Pancreas (tissue), 10 donors: Measurements from ENCODE around the gene RRP36. TPM values are rescaled to one million over a fixed set of nuclear protein-coding genes. Genes with fewer than 3 reads are reported as not detected.
A peak's percentile ranks its signal among the peaks of the same experiment; 100 is the strongest.

Source experiments
- ATAC-seq, 4 donors: fragments of 200-7000 bp; cut with Tn5 transposase; one replicate each; pipeline versions ENCODE4 v1.8.0 to v1.9.1; 2020; ENCODE audit warnings: mild to moderate bottlenecking in 4 of 4, moderate library complexity in 4 of 4
- DNase-seq, 6 donors: peaks; one replicate each; pipeline ENCODE4 v3.0.0-alpha.2; 2020
- FAIRE-seq: peaks from 2 replicates; lab custom pipeline; 2012; peaks lifted over from hg19 to GRCh38; lab: Jason Lieb, UNC
- H3K27ac ChIP-seq, 4 donors: fragments of 200-600 bp; sonication (generic); 1 replicate in 3 of 4; 2 replicates in 1 of 4; pipeline versions ENCODE4 v1.5.0 to v1.8.0; 2020
- H3K27me3 ChIP-seq, 4 donors: fragments of 200-600 bp; one replicate each; pipeline ENCODE4 v1.8.0; 2021
- H3K36me3 ChIP-seq, 3 donors: fragments of 200-600 bp; sonication (generic) in 1 of 3; one replicate each; pipeline versions ENCODE4 v1.5.0 to v1.8.0; 2020 to 2021
- H3K4me1 ChIP-seq, 3 donors: fragments of 200-600 bp; one replicate each; pipeline ENCODE4 v1.8.0; 2021
- H3K4me3 ChIP-seq, 4 donors: fragments of 200-600 bp; sonication (generic) in 2 of 4; one replicate each; pipeline versions ENCODE4 v1.5.0 to v1.8.0; 2020 to 2021
- H3K9me3 ChIP-seq, 4 donors: fragments of 200-600 bp; one replicate each; pipeline ENCODE4 v1.8.0; 2021
- WGBS, 2 donors: extraction: QIAGEN DNeasy Blood & Tissue Kit; methylation state at CpG; one replicate each; pipeline ENCODE4 v1.1.7; 2013; 5-methylcytosine and 5-hydroxymethylcytosine counted together
- intact Hi-C, 3 donors: fragments of 100-400 bp; cut with DNase I; formaldehyde crosslinking; loops; one replicate each; pipeline versions ENCODE4 v1.11.1 to v1.14.2; 2022
- polyA plus RNA-seq, 2 donors: library from polyadenylated mRNA; stranded (reverse); fragments of 200-250 nt; gene quantifications; one replicate each; pipeline ENCODE4 v1.2.3, GENCODE V29; 2013
- total RNA-seq, 6 donors: library from RNA; stranded (reverse); fragmentation: NEBNext Ultra II Directional in 4 of 6; extraction: Animal tissue kit (Norgen Biotek cat#: 25700) in 4 of 6; gene quantifications; one replicate each; pipeline versions ENCODE4 v1.2.1 to v1.2.4, GENCODE V29; 2021 to 2023
- TF ChIP-seq, protein P1 (sequence below), 4 donors: fragments of 200-600 bp; sonication (generic) in 3 of 4; IDR thresholded peaks; one replicate each; pipeline versions ENCODE4 v1.5.0 to v1.8.0; 2021; ENCODE audit warnings: antibody characterized with exemption in 4 of 4
- donor health status: healthy with polysubstance abuse.
- donor health status: DM: no; HTN: no; CAD: no; lungs with moderate emphysema.
- donor health status: DM: no; HTN: no; CAD: no.
- donor health status: control.
- donor health status: control.
- donor health status: Bipolar disorder and iron deficiency.
- donor health status: DM: yes; HTN: yes; CAD: no.
- donor health status: DM: no; HTN: no; CAD: no.
- donor health status: DM: no; HTN: no; CAD: no.
- donor health status: DM: yes; HTN: yes; CAD: no.

RRP36 gene
- total and polyA plus RNA-seq, 8 donors = 13.2 to 32.9 (median 22.3) TPM

DNA sequence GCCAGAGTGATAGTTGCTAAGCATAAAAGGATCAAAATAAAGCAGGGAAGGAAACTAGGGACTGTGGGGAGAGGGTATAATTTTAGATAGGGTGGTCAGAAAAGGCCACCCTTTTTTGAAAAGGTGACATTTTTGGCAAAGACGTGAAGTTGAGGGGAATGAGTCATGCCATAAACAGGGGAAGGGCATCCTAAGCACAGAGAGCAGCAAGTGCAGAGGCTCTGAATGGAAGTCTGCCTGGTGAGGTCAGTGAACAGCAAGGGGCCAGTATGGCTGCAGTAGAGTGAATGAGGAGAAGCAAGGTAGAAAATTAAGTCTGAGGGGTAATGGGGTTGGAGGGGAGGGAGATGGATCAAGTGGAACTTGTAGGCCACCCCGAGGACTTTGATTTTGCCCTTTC lies 40.4 kb downstream of the RRP36 start:
- Histone ChIP-seq H3K4me3 (no peak overlapping the region), H3K4me1 (peaks cover 23 to 24% (median 24%) of the 10 kb centered on the region in 3 donors), H3K36me3 (peaks cover 0 to 4% (median 4%) of the 10 kb centered on the region in 3 donors), H3K27ac (no peak overlapping the region), H3K27me3 (no peaks in the 10 kb centered on the region), H3K9me3 (no peaks in the 10 kb centered on the region)
- TF ChIP-seq, protein P1, sequence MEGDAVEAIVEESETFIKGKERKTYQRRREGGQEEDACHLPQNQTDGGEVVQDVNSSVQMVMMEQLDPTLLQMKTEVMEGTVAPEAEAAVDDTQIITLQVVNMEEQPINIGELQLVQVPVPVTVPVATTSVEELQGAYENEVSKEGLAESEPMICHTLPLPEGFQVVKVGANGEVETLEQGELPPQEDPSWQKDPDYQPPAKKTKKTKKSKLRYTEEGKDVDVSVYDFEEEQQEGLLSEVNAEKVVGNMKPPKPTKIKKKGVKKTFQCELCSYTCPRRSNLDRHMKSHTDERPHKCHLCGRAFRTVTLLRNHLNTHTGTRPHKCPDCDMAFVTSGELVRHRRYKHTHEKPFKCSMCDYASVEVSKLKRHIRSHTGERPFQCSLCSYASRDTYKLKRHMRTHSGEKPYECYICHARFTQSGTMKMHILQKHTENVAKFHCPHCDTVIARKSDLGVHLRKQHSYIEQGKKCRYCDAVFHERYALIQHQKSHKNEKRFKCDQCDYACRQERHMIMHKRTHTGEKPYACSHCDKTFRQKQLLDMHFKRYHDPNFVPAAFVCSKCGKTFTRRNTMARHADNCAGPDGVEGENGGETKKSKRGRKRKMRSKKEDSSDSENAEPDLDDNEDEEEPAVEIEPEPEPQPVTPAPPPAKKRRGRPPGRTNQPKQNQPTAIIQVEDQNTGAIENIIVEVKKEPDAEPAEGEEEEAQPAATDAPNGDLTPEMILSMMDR (IDR thresholded peaks at IDR 0.05) = no peak
- WGBS, 2 donors = 62 to 73% methylated on average over 2 of the region's 2 CpGs
- ATAC-seq = no peak
- intact Hi-C loops = no loop called here
- no peak for DNase-seq
- no peak for FAIRE-seq

GRCh38 chr6:43062818-43063217 lies 41.4 kb downstream of the RRP36 start:
- no peaks in the 10 kb centered on the region for H3K27me3 ChIP-seq
- no peak overlapping the region for H3K27ac ChIP-seq
- H3K9me3 ChIP-seq = no peaks in the 10 kb centered on the region
- ATAC-seq (no peak), DNase-seq (peak in 1 of 6 donors; percentile 19), FAIRE-seq (no peak)
- TF ChIP-seq, protein P1 (IDR thresholded peaks at IDR 0.05) = no peak
- 90 to 93% methylated on average over 12 of the region's 12 CpGs for WGBS, 2 donors
- intact Hi-C loops = no loop called here
- H3K4me3 ChIP-seq = no peak overlapping the region
- H3K36me3 ChIP-seq = peaks cover 0 to 4% (median 4%) of the 10 kb centered on the region in 3 donors
- H3K4me1 ChIP-seq = peaks cover 21 to 24% (median 23%) of the 10 kb centered on the region in 3 donors

DNA sequence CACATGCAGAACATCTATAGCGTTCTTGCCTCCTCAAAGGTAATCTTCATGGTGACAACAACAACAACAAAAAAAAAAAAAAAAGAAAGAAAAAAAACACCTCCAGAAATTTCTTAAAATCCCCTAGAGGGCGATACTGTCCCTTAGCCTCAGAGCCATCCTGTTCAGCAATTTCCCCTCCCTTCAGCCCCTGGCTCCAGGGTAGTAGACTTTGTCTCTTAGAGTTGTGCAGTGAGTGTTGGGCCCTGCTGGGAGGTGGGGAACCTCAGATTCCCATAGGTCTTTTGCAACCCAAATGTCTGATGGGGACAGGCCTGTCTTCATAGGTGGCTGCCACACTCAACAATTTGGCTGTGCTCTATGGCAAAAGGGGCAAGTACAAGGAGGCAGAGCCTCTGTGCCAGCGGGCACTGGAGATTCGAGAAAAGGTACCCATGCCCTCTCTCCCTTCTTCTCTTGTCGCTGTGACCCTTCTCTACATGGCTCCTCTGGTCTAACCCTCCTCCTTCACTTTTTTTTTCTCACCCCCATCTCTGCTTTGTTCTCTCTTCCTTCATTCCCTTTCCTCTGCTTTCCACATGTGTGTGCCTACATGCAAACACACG lies 48.7 kb downstream of the RRP36 start:
- DNase-seq (no peak), ATAC-seq (peak; percentile 35 to 62 (median 60)), FAIRE-seq (no peak)
- Histone ChIP-seq H3K27me3 (no peaks in the 10 kb centered on the region), H3K4me1 (no peaks in the 10 kb centered on the region), H3K9me3 (no peaks in the 10 kb centered on the region), H3K27ac (no peak overlapping the region), H3K36me3 (peaks cover 0 to 4% (median 4%) of the 10 kb centered on the region in 3 donors), H3K4me3 (no peak overlapping the region)
- intact Hi-C loops = loop anchor here in 1 of 3 donors (10.0 kb wide), 1 partner anchor 65 kb away; no protein-coding TSS in a partner anchor
- WGBS, 2 donors = 62 to 63% methylated on average over 6 of the region's 6 CpGs
- TF ChIP-seq, protein P1 (IDR thresholded peaks at IDR 0.05) = peak in 2 of 4 donors; percentile 17 to 26

DNA sequence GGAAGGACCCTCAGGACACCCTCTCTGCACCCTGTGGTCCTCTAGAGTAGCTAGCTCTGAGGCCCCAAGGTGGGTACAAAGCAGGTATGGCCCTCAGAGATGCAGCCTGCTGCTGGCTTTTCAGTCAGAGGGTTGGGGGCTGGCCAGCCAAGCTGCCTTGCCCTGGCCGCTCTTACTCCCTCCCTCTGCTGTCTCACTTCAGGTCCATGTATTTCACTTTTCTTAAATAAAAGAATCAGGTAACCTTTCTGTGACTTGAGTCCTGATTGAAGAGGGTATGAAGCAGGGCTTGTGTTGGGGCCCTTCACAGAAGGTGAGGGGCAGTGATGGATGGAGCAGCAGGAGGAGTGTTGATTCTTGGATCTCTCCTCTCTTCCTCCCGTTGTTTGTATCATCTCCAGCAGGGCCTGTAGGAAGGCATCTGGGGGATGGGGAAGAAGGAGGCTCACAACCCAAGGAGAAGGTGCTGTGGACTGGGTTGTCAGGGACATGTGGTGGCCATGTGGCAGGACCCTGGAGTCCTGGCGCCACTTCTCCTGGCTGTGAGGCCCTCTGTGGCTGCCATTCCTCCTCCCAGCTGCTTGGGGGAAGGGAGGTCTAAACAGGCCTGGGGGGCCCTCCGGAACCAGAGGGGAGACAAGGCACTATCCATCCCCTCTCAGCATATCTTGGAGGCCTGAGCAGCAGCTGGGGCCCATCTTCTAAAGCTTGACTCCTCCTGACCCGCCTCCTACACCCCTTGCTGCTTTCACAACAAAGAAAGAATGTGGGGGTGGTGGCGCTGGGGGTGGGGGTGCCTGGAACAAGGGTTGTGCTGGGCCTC lies 53.6 kb downstream of the RRP36 start:
- WGBS, 2 donors = 79% methylated on average over 6 of the region's 6 CpGs
- intact Hi-C loops = loop anchor here in 1 of 3 donors (10.0 kb wide), 1 partner anchor 60 kb away; no protein-coding TSS in a partner anchor
- Histone ChIP-seq H3K27ac (no peak overlapping the region), H3K27me3 (no peaks in the 10 kb centered on the region), H3K9me3 (no peaks in the 10 kb centered on the region), H3K36me3 (no peaks in the 10 kb centered on the region), H3K4me1 (no peaks in the 10 kb centered on the region), H3K4me3 (no peak overlapping the region)
- TF ChIP-seq, protein P1 (IDR thresholded peaks at IDR 0.05) = no peak
- FAIRE-seq = no peak
- peak in 1 of 4 donors; percentile 6 for ATAC-seq
- no peak for DNase-seq
